Lower leg skin (tissue), 3 donors: ENCODE data around the gene PLEKHG1.

ENCODE experiments used
- CTCF ChIP-seq, 3 donors: fragments of 450-650 bp; IDR thresholded peaks; one replicate each; pipeline ENCODE4 v1.5.1; 2016; ENCODE audit warnings: antibody characterized with exemption in 3 of 3, mild to moderate bottlenecking in 3 of 3, moderate library complexity in 2 of 3
- POLR2A ChIP-seq, 2 donors: fragments of 450-650 bp; IDR thresholded peaks; one replicate each; pipeline ENCODE4 v1.6.1; 2016 to 2017; ENCODE audit warnings: antibody characterized with exemption in 2 of 2, mild to moderate bottlenecking in 1 of 2, moderate library complexity in 1 of 2

DNA sequence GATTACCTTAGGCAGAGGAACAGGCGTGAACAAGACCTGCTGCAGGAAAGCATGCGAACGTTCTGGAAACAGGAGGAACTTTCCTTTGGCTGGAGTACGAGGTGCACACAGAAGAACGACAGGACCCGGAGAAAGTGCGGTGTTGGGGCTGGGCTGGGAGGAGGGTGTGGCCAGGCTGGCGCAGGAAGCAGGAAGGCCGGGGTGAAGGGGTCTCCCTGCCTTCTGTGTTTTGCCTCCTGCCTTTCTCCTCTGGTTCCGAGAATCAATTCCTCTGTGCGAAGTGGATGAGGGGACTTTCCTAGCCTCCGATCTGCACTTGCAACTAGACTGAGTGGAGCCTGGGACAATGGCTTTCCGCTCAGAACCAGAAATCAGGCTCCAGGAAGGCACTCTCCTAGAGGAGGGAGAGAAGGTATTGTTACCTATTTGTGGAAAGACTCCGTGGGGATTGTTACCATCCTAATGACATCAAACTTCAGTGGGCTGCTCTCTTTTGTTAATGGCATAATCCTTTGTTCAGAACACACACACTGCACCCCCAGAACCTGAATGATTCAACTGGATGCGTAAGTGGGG, 22.9 kb upstream of the PLEKHG1 start:
- TF ChIP-seq CTCF (IDR thresholded peaks at IDR 0.05) (no peak), POLR2A (IDR thresholded peaks at IDR 0.05) (no peak)
